Measurements from ENCODE around the gene NUP88. TPM values are rescaled to one million over a fixed set of nuclear protein-coding genes. Genes with fewer than 3 reads are reported as not detected.

NUP88 gene
- total and polyA plus RNA-seq, 8 donors = 29.8 to 185 (median 80.3) TPM

DNA sequence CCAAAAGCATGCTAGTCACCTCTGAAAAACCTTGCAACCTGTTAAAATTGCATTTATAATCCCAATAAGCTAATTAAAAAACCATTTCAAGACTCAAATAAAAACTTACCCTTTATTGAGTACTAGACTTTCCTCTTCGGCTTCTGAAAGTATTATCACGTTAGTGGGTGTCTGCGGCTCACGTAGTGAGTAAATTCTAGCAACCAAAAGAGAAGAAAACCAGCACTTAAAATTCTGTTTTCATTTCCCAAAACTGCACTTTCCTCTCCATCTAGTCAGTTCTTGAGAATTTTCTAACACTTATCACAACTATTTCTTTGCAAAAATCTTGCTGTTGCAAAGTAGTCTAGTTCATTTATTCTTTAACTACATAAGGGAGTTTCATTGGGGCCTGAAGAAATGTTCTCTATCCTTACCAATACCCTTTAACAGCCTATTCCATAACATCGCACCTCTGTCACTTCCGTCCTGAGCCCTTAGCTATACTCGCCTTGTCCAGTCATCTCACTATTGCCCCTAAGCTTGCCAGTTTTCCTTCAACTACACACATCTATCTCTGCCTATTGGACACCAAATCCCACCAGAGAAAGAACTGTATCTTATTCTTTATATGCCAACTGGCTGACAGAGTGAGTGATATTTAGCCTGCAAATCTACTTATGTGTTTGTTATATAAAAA, 8.7 kb downstream of the NUP88 start:
- no peak for TF ChIP-seq EP300 (IDR thresholded peaks at IDR 0.05)
- no peak for TF ChIP-seq POLR2A (IDR thresholded peaks at IDR 0.05)
- TF ChIP-seq, protein P1, sequence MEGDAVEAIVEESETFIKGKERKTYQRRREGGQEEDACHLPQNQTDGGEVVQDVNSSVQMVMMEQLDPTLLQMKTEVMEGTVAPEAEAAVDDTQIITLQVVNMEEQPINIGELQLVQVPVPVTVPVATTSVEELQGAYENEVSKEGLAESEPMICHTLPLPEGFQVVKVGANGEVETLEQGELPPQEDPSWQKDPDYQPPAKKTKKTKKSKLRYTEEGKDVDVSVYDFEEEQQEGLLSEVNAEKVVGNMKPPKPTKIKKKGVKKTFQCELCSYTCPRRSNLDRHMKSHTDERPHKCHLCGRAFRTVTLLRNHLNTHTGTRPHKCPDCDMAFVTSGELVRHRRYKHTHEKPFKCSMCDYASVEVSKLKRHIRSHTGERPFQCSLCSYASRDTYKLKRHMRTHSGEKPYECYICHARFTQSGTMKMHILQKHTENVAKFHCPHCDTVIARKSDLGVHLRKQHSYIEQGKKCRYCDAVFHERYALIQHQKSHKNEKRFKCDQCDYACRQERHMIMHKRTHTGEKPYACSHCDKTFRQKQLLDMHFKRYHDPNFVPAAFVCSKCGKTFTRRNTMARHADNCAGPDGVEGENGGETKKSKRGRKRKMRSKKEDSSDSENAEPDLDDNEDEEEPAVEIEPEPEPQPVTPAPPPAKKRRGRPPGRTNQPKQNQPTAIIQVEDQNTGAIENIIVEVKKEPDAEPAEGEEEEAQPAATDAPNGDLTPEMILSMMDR (IDR thresholded peaks at IDR 0.05) = no peak
- no peak for TF ChIP-seq POLR2AphosphoS5 (IDR thresholded peaks at IDR 0.05)
- Histone ChIP-seq H3K9me3 (no peaks in the 10 kb centered on the region), H3K36me3 (peaks cover 62 to 100% (median 99%) of the 10 kb centered on the region in 4 donors), H3K27me3 (no peaks in the 10 kb centered on the region), H3K4me1 (peaks cover 0 to 19% (median 7%) of the 10 kb centered on the region in 4 donors), H3K27ac (no peak overlapping the region), H3K4me3 (no peak overlapping the region)
- no peak for DNase-seq
- intact Hi-C loops (cut with DNase I; ENCODE audit: low total_unique reads) = no loop called here
- 84 to 94% (median 93%) methylated on average over 7 of the region's 7 CpGs for WGBS, 5 donors

DNA sequence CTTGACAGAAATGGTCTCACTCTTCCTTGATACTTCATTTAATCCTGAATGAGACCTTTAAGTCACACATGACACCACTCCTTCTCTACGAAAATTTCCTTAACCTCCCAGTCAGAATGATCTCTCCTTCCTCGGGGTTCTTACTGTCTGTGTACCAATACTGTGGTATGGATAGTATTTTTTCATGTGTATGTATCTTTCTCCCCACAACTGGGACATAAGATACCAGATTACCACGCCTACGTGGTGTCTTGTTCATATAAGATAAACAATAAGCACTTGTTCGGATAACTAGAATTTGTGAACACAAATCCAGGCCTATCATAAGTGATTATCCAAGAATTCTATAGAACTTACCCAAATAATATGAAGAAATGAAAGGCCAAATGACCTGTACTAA, 11.3 kb downstream of the NUP88 start:
- intact Hi-C loops (cut with DNase I; ENCODE audit: low total_unique reads) = no loop called here
- no peak overlapping the region for H3K27ac ChIP-seq
- DNase-seq = no peak
- WGBS, 5 donors = 78 to 93% (median 82%) methylated on average over 5 of the region's 5 CpGs
- H3K4me1 ChIP-seq = peaks cover 0 to 9% (median 0%) of the 10 kb centered on the region in 4 donors
- H3K9me3 ChIP-seq = no peaks in the 10 kb centered on the region
- H3K27me3 ChIP-seq = no peaks in the 10 kb centered on the region
- TF ChIP-seq POLR2AphosphoS5 (IDR thresholded peaks at IDR 0.05) = no peak
- TF ChIP-seq, protein P1 (IDR thresholded peaks at IDR 0.05) = no peak
- TF ChIP-seq EP300 (IDR thresholded peaks at IDR 0.05) = no peak
- TF ChIP-seq POLR2A (IDR thresholded peaks at IDR 0.05) = no peak
- no peak overlapping the region for H3K4me3 ChIP-seq
- H3K36me3 ChIP-seq = peaks cover 73 to 100% (median 99%) of the 10 kb centered on the region in 4 donors

DNA sequence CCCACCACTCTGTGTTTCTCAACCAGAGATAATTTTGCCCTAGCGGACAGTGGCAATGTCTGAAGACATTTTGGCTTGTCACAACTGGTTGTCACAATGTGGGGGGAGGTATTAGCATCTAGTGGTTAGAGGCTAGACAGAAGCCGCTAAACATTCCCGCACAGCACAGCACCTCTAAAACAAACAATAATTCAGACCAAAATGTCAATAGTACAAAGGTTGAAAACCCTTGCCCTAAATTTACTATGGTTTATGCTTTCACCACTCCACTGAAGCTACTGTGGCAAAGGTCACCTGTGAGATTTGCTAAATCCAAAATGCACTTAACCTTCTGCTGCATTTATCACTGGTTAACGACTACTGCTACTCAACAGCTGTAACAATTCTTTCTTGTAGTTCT, 14.1 kb downstream of the NUP88 start:
- Histone ChIP-seq H3K27me3 (no peaks in the 10 kb centered on the region), H3K4me3 (no peak overlapping the region), H3K9me3 (no peaks in the 10 kb centered on the region), H3K27ac (no peak overlapping the region), H3K36me3 (peaks cover 65 to 100% (median 100%) of the 10 kb centered on the region in 4 donors), H3K4me1 (peaks cover 0 to 6% (median 0%) of the 10 kb centered on the region in 4 donors)
- peak in 1 of 2 donors; percentile 10 for DNase-seq
- intact Hi-C loops (cut with DNase I; ENCODE audit: low total_unique reads) = no loop called here
- TF ChIP-seq POLR2AphosphoS5 (IDR thresholded peaks at IDR 0.05) (no peak), POLR2A (IDR thresholded peaks at IDR 0.05) (no peak), EP300 (IDR thresholded peaks at IDR 0.05) (no peak)
- TF ChIP-seq, protein P1 (IDR thresholded peaks at IDR 0.05) = no peak
- WGBS, 5 donors = 42 to 60% (median 50%) methylated on average over 4 of the region's 4 CpGs

DNA sequence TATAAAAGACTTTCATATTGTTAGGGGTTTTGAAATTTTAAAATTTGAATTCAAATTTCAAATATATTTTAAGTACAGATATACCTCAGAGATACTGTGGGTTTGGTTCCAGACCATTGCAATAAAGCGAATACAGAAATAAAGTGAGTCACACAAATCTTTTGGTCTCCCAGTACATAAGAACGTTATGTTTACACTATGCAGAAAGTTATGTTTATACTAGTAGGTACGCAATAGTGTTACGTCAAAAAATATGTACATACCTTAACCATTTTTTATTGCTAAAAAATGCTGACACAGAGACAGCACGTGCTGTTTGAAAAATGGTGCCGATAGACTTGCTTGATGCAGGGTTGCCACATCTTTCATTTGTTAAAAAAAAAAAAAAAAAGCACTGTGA, 19.7 kb downstream of the NUP88 start:
- Histone ChIP-seq H3K4me1 (no peaks in the 10 kb centered on the region), H3K9me3 (no peaks in the 10 kb centered on the region), H3K27ac (no peak overlapping the region), H3K36me3 (peaks cover 46 to 100% (median 100%) of the 10 kb centered on the region in 4 donors), H3K27me3 (no peaks in the 10 kb centered on the region), H3K4me3 (no peak overlapping the region)
- 78 to 94% (median 81%) methylated on average over 6 of the region's 6 CpGs for WGBS, 5 donors
- DNase-seq = no peak
- TF ChIP-seq POLR2AphosphoS5 (IDR thresholded peaks at IDR 0.05) (no peak), EP300 (IDR thresholded peaks at IDR 0.05) (no peak), POLR2A (IDR thresholded peaks at IDR 0.05) (no peak)
- TF ChIP-seq, protein P1 (IDR thresholded peaks at IDR 0.05) = no peak
- intact Hi-C loops (cut with DNase I; ENCODE audit: low total_unique reads) = no loop called here
